ENCODE measurements around the gene FAM216A. TPM values are rescaled to one million over a fixed set of nuclear protein-coding genes. Genes with fewer than 3 reads are reported as not detected.

The FAM216A gene
- total and polyA plus RNA-seq, 8 donors: 0.37 to 2.8 (median 1.2) TPM

DNA sequence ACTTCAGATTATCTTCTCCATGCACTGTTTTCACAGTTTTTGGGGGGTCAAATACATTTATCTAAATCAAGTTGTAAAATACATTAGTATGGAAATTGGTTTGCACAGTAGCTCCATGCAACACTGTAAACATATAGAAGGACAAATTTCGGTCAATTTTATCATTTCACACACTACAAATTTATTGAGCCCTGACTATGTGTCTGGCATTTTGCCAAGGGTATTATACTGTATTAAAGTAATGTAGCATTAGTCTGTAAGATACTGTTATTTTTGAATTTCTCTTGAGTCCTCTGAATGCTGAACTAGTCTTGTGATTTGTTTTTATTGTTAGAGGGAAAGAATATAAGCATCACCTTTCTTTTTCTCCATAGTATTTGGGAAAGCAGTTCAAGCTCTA is 34.8 kb downstream of the FAM216A start:
- no peak for ATAC-seq
- intact Hi-C loops (cut with DNase I): no loop called here

GRCh38 chr12:110505332-110505731 is 36.7 kb downstream of the FAM216A start:
- peaks cover 0 to 9% (median 3%) of the 10 kb centered on the region in 3 donors for H3K4me1 ChIP-seq
- WGBS, 2 donors: 69 to 72% methylated on average over 3 of the region's 3 CpGs

More for the DNA sequence above, 34.8 kb downstream of the FAM216A start:
- no peak for DNase-seq
- WGBS, 2 donors: 55 to 76% methylated on average over 1 of the region's 1 CpG
- no peak for TF ChIP-seq CTCF (IDR thresholded peaks at IDR 0.05)
- no peaks in the 10 kb centered on the region for H3K27me3 ChIP-seq
- H3K36me3 ChIP-seq: no peaks in the 10 kb centered on the region
- no peak overlapping the region for H3K4me3 ChIP-seq
- FAIRE-seq: no peak
- H3K4me1 ChIP-seq: peaks cover 0 to 22% (median 6%) of the 10 kb centered on the region in 3 donors
- H3K27ac ChIP-seq: no peak overlapping the region
- no peaks in the 10 kb centered on the region for H3K9me3 ChIP-seq

GRCh38 chr12:110508071-110508586 is 39.5 kb downstream of the FAM216A start:
- Histone ChIP-seq H3K36me3 (no peaks in the 10 kb centered on the region), H3K4me3 (no peak overlapping the region), H3K27me3 (no peaks in the 10 kb centered on the region), H3K4me1 (no peaks in the 10 kb centered on the region), H3K9me3 (no peaks in the 10 kb centered on the region), H3K27ac (no peak overlapping the region)
- no peak for ATAC-seq
- DNase-seq: no peak
- intact Hi-C loops (cut with DNase I): no loop called here
- WGBS, 2 donors: 82 to 92% methylated on average over 4 of the region's 4 CpGs
- TF ChIP-seq CTCF (IDR thresholded peaks at IDR 0.05): no peak
- no peak for FAIRE-seq

More at GRCh38 chr12:110505332-110505731, 36.7 kb downstream of the FAM216A start:
- Histone ChIP-seq H3K9me3 (no peaks in the 10 kb centered on the region), H3K27me3 (no peaks in the 10 kb centered on the region), H3K4me3 (no peak overlapping the region), H3K36me3 (no peaks in the 10 kb centered on the region), H3K27ac (no peak overlapping the region)
- ATAC-seq (no peak), DNase-seq (no peak), FAIRE-seq (no peak)
- no peak for TF ChIP-seq CTCF (IDR thresholded peaks at IDR 0.05)
- intact Hi-C loops (cut with DNase I): no loop called here

DNA sequence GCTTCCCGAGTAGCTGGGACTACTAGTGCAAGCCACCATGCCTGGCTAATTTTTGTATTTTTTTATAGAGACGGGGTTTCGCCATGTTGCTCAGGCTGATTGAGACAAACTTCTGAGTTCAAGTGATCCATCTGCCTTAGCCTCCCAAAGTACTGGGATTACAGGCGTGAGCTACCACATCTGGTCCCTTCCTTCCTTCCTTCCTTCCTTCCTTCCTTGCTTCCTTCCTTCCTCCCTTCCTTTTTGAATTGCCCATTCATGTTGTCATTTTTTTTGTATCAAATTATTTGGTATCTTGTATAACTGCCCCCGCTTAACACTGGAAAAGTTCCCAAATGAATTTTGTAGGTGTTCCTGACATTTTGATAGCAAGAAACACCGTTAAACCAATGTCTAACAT is 45.2 kb downstream of the FAM216A start:
- no peak overlapping the region for H3K27ac ChIP-seq
- no peaks in the 10 kb centered on the region for H3K4me1 ChIP-seq
- no peaks in the 10 kb centered on the region for H3K27me3 ChIP-seq
- no peaks in the 10 kb centered on the region for H3K36me3 ChIP-seq
- intact Hi-C loops (cut with DNase I): loop anchor here (5.0 to 10.0 kb wide), 3 partner anchors 81 to 91 kb away; no protein-coding TSS in a partner anchor
- H3K4me3 ChIP-seq: no peak overlapping the region
- DNase-seq (no peak), ATAC-seq (no peak), FAIRE-seq (no peak)
- TF ChIP-seq CTCF (IDR thresholded peaks at IDR 0.05): no peak
- H3K9me3 ChIP-seq: no peaks in the 10 kb centered on the region
- WGBS, 2 donors: 63 to 79% methylated on average over 6 of the region's 6 CpGs

- intact Hi-C loops (cut with DNase I): loop anchor here (5.0 to 10.0 kb wide), 3 partner anchors 80 to 90 kb away; no protein-coding TSS in a partner anchor
- TF ChIP-seq CTCF (IDR thresholded peaks at IDR 0.05): no peak
- WGBS, 2 donors: 50 to 58% methylated on average over 1 of the region's 1 CpG
- no peak for FAIRE-seq
- Histone ChIP-seq H3K27me3 (no peaks in the 10 kb centered on the region), H3K4me1 (no peaks in the 10 kb centered on the region), H3K9me3 (no peaks in the 10 kb centered on the region), H3K27ac (no peak overlapping the region), H3K4me3 (no peak overlapping the region), H3K36me3 (no peaks in the 10 kb centered on the region)
- DNase-seq: no peak
- no peak for ATAC-seq
Measured at GRCh38 chr12:110514363-110514762, 45.7 kb downstream of the FAM216A start.
